ENCODE measurements around the gene WNK2.

The WNK2 gene

GRCh38 chr9:93185266-93186214 lies 1.6 kb downstream of the WNK2 start:
- DNase-seq (ENCODE audit: low spot score): no peak
- no peak for FAIRE-seq

GRCh38 chr9:93186215-93186945 lies 2.4 kb downstream of the WNK2 start:
- FAIRE-seq (no peak), DNase-seq (ENCODE audit: low spot score) (no peak)

- no peak for DNase-seq (ENCODE audit: low spot score)
- FAIRE-seq: no peak
Measured at GRCh38 chr9:93187047-93187446, 3.1 kb downstream of the WNK2 start.

- no peak for DNase-seq (ENCODE audit: low spot score)
- no peak for FAIRE-seq
Measured at GRCh38 chr9:93187574-93187973, 3.6 kb downstream of the WNK2 start.

GRCh38 chr9:93188426-93189368 lies 4.8 kb downstream of the WNK2 start:
- DNase-seq (ENCODE audit: low spot score): no peak
- no peak for FAIRE-seq

- FAIRE-seq: no peak
- DNase-seq (ENCODE audit: low spot score): no peak
Measured at GRCh38 chr9:93189369-93190132, 5.6 kb downstream of the WNK2 start.

GRCh38 chr9:93190133-93190525 lies 6.2 kb downstream of the WNK2 start:
- FAIRE-seq: no peak
- no peak for DNase-seq (ENCODE audit: low spot score)

- DNase-seq (ENCODE audit: low spot score) (no peak), FAIRE-seq (no peak)
Measured at GRCh38 chr9:93190656-93191353, 6.9 kb downstream of the WNK2 start.

GRCh38 chr9:93191354-93191660 lies 7.4 kb downstream of the WNK2 start:
- DNase-seq (ENCODE audit: low spot score) (no peak), FAIRE-seq (no peak)

GRCh38 chr9:93192721-93193387 lies 8.9 kb downstream of the WNK2 start:
- DNase-seq (ENCODE audit: low spot score) (no peak), FAIRE-seq (no peak)

GRCh38 chr9:93193388-93194220 lies 9.7 kb downstream of the WNK2 start:
- FAIRE-seq: no peak
- no peak for DNase-seq (ENCODE audit: low spot score)

GRCh38 chr9:93194221-93194625 lies 10.3 kb downstream of the WNK2 start:
- no peak for FAIRE-seq
- no peak for DNase-seq (ENCODE audit: low spot score)

GRCh38 chr9:93194641-93195040 lies 10.7 kb downstream of the WNK2 start:
- FAIRE-seq (no peak), DNase-seq (ENCODE audit: low spot score) (no peak)

GRCh38 chr9:93196096-93197055 lies 12.4 kb downstream of the WNK2 start:
- DNase-seq (ENCODE audit: low spot score): no peak
- no peak for FAIRE-seq

- FAIRE-seq: no peak
- no peak for DNase-seq (ENCODE audit: low spot score)
Measured at GRCh38 chr9:93197670-93198069, 13.7 kb downstream of the WNK2 start.

- DNase-seq (ENCODE audit: low spot score) (no peak), FAIRE-seq (no peak)
Measured at GRCh38 chr9:93198117-93198837, 14.3 kb downstream of the WNK2 start.

Measured in urothelium cell line (cell line).